Right lobe of liver (tissue), 4 donors: ENCODE measurements around the gene RIPK4.

Source experiments
- POLR2A ChIP-seq: fragments of 450-650 bp; IDR thresholded peaks from one replicate; pipeline ENCODE4 v1.6.1; 2017; ENCODE audit warnings: antibody characterized with exemption, mild to moderate bottlenecking
- TF ChIP-seq, protein P1 (sequence below), 4 donors: fragments of 200-600 bp in 3 of 4; fragments of 450-650 bp in 1 of 4; IDR thresholded peaks; one replicate each; pipeline versions ENCODE4 v1.5.1 to v1.8.0; 2016 to 2022; ENCODE audit warnings: antibody characterized with exemption in 4 of 4, mild to moderate bottlenecking in 2 of 4
- donor health status: DM: no; HTN: no; CAD: no.
- donor health status: DM: no; HTN: no; CAD: no.
- donor health status: DM: no; HTN: yes; CAD: no.

GRCh38 chr21:41750051-41750450, 16.8 kb downstream of the RIPK4 start:
- TF ChIP-seq POLR2A, result no peak
- TF ChIP-seq, protein P1, sequence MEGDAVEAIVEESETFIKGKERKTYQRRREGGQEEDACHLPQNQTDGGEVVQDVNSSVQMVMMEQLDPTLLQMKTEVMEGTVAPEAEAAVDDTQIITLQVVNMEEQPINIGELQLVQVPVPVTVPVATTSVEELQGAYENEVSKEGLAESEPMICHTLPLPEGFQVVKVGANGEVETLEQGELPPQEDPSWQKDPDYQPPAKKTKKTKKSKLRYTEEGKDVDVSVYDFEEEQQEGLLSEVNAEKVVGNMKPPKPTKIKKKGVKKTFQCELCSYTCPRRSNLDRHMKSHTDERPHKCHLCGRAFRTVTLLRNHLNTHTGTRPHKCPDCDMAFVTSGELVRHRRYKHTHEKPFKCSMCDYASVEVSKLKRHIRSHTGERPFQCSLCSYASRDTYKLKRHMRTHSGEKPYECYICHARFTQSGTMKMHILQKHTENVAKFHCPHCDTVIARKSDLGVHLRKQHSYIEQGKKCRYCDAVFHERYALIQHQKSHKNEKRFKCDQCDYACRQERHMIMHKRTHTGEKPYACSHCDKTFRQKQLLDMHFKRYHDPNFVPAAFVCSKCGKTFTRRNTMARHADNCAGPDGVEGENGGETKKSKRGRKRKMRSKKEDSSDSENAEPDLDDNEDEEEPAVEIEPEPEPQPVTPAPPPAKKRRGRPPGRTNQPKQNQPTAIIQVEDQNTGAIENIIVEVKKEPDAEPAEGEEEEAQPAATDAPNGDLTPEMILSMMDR (IDR thresholded peaks at IDR 0.05), result no peak
